PC-9 (cell line): ENCODE results near the gene DOCK9. TPM values are rescaled to one million over a fixed set of nuclear protein-coding genes. Genes with fewer than 3 reads are reported as not detected.

Experiments
- BruUV-seq: library from RNA; stranded (reverse); fragments of 400-500 nt; replicated peaks from 2 replicates; lab custom pipeline; 2021; lab: Mats Ljungman, UMichigan
- CTCF ChIA-PET: fragments of 300-600 bp; sonication (Branson Sonifier 250); formaldehyde crosslinking; loops from one replicate; lab custom pipeline; 2022; ENCODE audit warnings: antibody characterized with exemption; lab: Charles Lee
- POLR2A ChIA-PET: fragments of 300-600 bp; sonication (Branson Sonifier 250); formaldehyde crosslinking; loops from one replicate; lab custom pipeline; 2022; ENCODE audit warnings: antibody characterized with exemption; ENCODE audit not compliant: unreplicated experiment; lab: Charles Lee
- DNase-seq, 2 experiments: peaks; one replicate each; pipeline versions ENCODE4 v3.0.0 to v3.0.0-alpha.2; 2015 to 2022; ENCODE audit warnings: mixed read lengths in 1 of 2
- H2AFZ ChIP-seq: fragments of 200-600 bp; sonication (generic); 2 replicates; pipeline ENCODE4 v1.8.1; 2017; ENCODE audit warnings: antibody characterized with exemption
- H3F3A ChIP-seq: fragments of 200-600 bp; sonication (generic); 2 replicates; pipeline ENCODE4 v1.8.1; 2017; ENCODE audit warnings: antibody characterized with exemption, mild to moderate bottlenecking, low read depth; ENCODE audit not compliant: insufficient read depth
- H3K27ac ChIP-seq: fragments of 200-600 bp; sonication (generic); 2 replicates; pipeline ENCODE4 v1.6.1; 2016; ENCODE audit warnings: mixed run types
- H3K27me3 ChIP-seq: fragments of 200-600 bp; sonication (generic); 2 replicates; pipeline ENCODE4 v1.6.1; 2016; ENCODE audit warnings: low read depth, mixed run types; ENCODE audit not compliant: insufficient read depth
- H3K36me3 ChIP-seq: fragments of 200-600 bp; sonication (generic); 2 replicates; pipeline ENCODE4 v1.6.1; 2016; ENCODE audit warnings: low read depth, mixed run types
- H3K4me1 ChIP-seq: fragments of 200-600 bp; sonication (generic); replicated peaks from 2 replicates; pipeline ENCODE4 v1.6.1; 2016; ENCODE audit warnings: mixed run types; ENCODE audit not compliant: insufficient read depth
- H3K4me2 ChIP-seq: fragments of 200-600 bp; sonication (generic); 2 replicates; pipeline ENCODE4 v1.6.1; 2017; ENCODE audit warnings: mixed run types
- H3K4me3 ChIP-seq: fragments of 200-600 bp; sonication (generic); 2 replicates; pipeline ENCODE4 v1.6.1; 2016; ENCODE audit warnings: mixed run types
- H3K79me2 ChIP-seq: fragments of 200-600 bp; sonication (generic); 2 replicates; pipeline ENCODE4 v1.6.1; 2017; ENCODE audit warnings: low read depth, mixed run types
- H3K9me2 ChIP-seq: fragments of 200-600 bp; sonication (generic); 2 replicates; pipeline ENCODE4 v1.8.1; 2017; ENCODE audit warnings: mild to moderate bottlenecking; ENCODE audit not compliant: insufficient read depth
- H3K9me3 ChIP-seq: fragments of 200-600 bp; sonication (generic); 2 replicates; pipeline ENCODE4 v1.8.1; 2016; ENCODE audit warnings: low read depth; ENCODE audit not compliant: insufficient read depth
- H4K20me1 ChIP-seq: fragments of 200-600 bp; sonication (generic); 2 replicates; pipeline ENCODE4 v1.8.1; 2017; ENCODE audit not compliant: insufficient read depth
- CTCF ChIP-seq: fragments of 200-600 bp; sonication (generic); conservative IDR thresholded peaks from 2 replicates; pipeline ENCODE4 v1.6.1; 2017; ENCODE audit warnings: mixed run types, antibody characterized with exemption, mild to moderate bottlenecking, moderate library complexity
- EZH2 ChIP-seq: fragments of 200-600 bp; sonication (generic); IDR thresholded peaks from 2 replicates; pipeline ENCODE4 v1.8.0; 2017; ENCODE audit warnings: antibody characterized with exemption, low read depth
- intact Hi-C: fragments of 100-400 bp; cut with micrococcal nuclease; formaldehyde crosslinking; loops from one replicate; pipeline ENCODE4 v1.10.0; 2022; ENCODE audit not compliant: unreplicated experiment
- total RNA-seq: library from RNA; stranded (reverse); gene quantifications from 2 replicates; pipeline ENCODE4 v1.2.3, GENCODE V29; 2021

The DOCK9 gene
- total RNA-seq, 1 experiment from 2014 or later, result 69.5 TPM

- no TSS peak for BruUV-seq
- no peak for TF ChIP-seq EZH2
- TF ChIP-seq CTCF, result no peak
- Histone ChIP-seq H2AFZ (no peak overlapping the region), H3K4me3 (no peak overlapping the region), H3K27me3 (no peaks in the 10 kb centered on the region), H3K79me2 (no peaks in the 10 kb centered on the region), H3K4me1 (peaks cover 17% of the 10 kb centered on the region), H3K36me3 (peaks cover 8% of the 10 kb centered on the region), H3K4me2 (no peak overlapping the region), H4K20me1 (no peaks in the 10 kb centered on the region; the same call in 1 of the 2 replicates), H3K27ac (0 out of 2 replicates have a peak overlapping the region, but pooled peaks have one; percentile 55), H3K9me3 (no peaks in the 10 kb centered on the region), H3F3A (peaks cover 15% of the 10 kb centered on the region), H3K9me2 (no peaks in the 10 kb centered on the region)
- ChIA-PET POLR2A (no interaction called here), CTCF (no interaction called here)
- intact Hi-C loops, result loop anchor here (5.0 kb wide), 1 partner anchor 141 kb away; no protein-coding TSS in a partner anchor
- DNase-seq, result no peak
These were observed 86.9 kb downstream of the DOCK9 start for GRCh38 chr13:98890925-98891324.

GRCh38 chr13:98890186-98890585, 87.7 kb downstream of the DOCK9 start:
- no TSS peak for BruUV-seq
- H3K27me3 ChIP-seq, result no peaks in the 10 kb centered on the region
- intact Hi-C loops, result loop anchor here (5.0 kb wide), 1 partner anchor 142 kb away; no protein-coding TSS in a partner anchor
- peak overlapping the region; percentile 55 for H3K27ac ChIP-seq
- no peaks in the 10 kb centered on the region; the same call in 1 of the 2 replicates for H4K20me1 ChIP-seq
- H3K9me2 ChIP-seq, result no peaks in the 10 kb centered on the region
- peaks cover 17% of the 10 kb centered on the region for H3K4me1 ChIP-seq
- no peaks in the 10 kb centered on the region for H3K9me3 ChIP-seq
- no peak overlapping the region for H2AFZ ChIP-seq
- CTCF ChIA-PET, result interaction anchor here (0.5 to 1.5 kb wide), 3 partner anchors 11 to 198 kb away, joined by 4 to 7 read pairs (median 5); no protein-coding TSS in a partner anchor
- DNase-seq, result peak; percentile 23 to 52
- no peaks in the 10 kb centered on the region for H3K79me2 ChIP-seq
- H3K4me2 ChIP-seq, result no peak overlapping the region
- peaks cover 15% of the 10 kb centered on the region for H3F3A ChIP-seq
- no peak overlapping the region for H3K4me3 ChIP-seq
- H3K36me3 ChIP-seq, result peaks cover 12% of the 10 kb centered on the region
- POLR2A ChIA-PET, result interaction anchor here (0.5 to 0.7 kb wide), 2 partner anchors 199 to 1360 kb away, joined by 3 to 4 read pairs; no protein-coding TSS in a partner anchor
- TF ChIP-seq CTCF (no peak), EZH2 (no peak)

- Histone ChIP-seq H3K9me3 (no peaks in the 10 kb centered on the region), H3K27me3 (no peaks in the 10 kb centered on the region), H3K4me1 (peaks cover 17% of the 10 kb centered on the region), H3K27ac (peak overlapping the region; percentile 55), H3K36me3 (peaks cover 18% of the 10 kb centered on the region), H2AFZ (no peak overlapping the region), H4K20me1 (no peaks in the 10 kb centered on the region; the same call in 1 of the 2 replicates), H3F3A (peaks cover 15% of the 10 kb centered on the region), H3K9me2 (no peaks in the 10 kb centered on the region), H3K4me2 (no peak overlapping the region), H3K4me3 (no peak overlapping the region), H3K79me2 (no peaks in the 10 kb centered on the region)
- POLR2A ChIA-PET, result interaction anchor here (0.5 to 0.7 kb wide), 2 partner anchors 199 to 1360 kb away, joined by 3 to 4 read pairs; no protein-coding TSS in a partner anchor
- peak; percentile 15 to 59 for DNase-seq
- BruUV-seq, result no TSS peak
- CTCF ChIA-PET, result interaction anchor here (0.5 to 1.5 kb wide), 3 partner anchors 11 to 199 kb away, joined by 4 to 7 read pairs (median 5); no protein-coding TSS in a partner anchor
- no peak for TF ChIP-seq EZH2
- TF ChIP-seq CTCF, result no peak
- intact Hi-C loops, result loop anchor here (5.0 kb wide), 1 partner anchor 143 kb away; no protein-coding TSS in a partner anchor
These were observed 88.3 kb downstream of the DOCK9 start for GRCh38 chr13:98889419-98890085.
